Endothelial cell of umbilical vein (primary cell): Measurements from ENCODE around the gene JPT2. TPM values are rescaled to one million over a fixed set of nuclear protein-coding genes. Genes with fewer than 3 reads are reported as not detected.

Experiments used
- BruUV-seq: library from RNA; stranded (reverse); fragments of 400-500 nt; replicated peaks from 2 replicates; lab custom pipeline; 2021; lab: Mats Ljungman, UMichigan
- CTCF ChIA-PET: fragments of 300-600, 350-600 bp; sonication (Branson Sonifier 250); formaldehyde crosslinking; loops from one replicate; lab custom pipeline; 2021; ENCODE audit warnings: antibody characterized with exemption, inconsistent platforms; lab: Charles Lee
- POLR2A ChIA-PET: fragments of 300-600, 350-600 bp; sonication (Branson Sonifier 250); formaldehyde crosslinking; loops from one replicate; lab custom pipeline; 2021; ENCODE audit warnings: antibody characterized with exemption, inconsistent platforms; lab: Charles Lee
- DNase-seq: peaks from one replicate; pipeline ENCODE4 v3.0.0-alpha.2; 2011; ENCODE audit warnings: low read depth, low spot score
- FAIRE-seq: peaks from 2 replicates; lab custom pipeline; 2011; peaks lifted over from hg19 to GRCh38; lab: Jason Lieb, UNC
- H2AFZ ChIP-seq: 2 replicates; pipeline ENCODE4 v1.6.0; 2012; ENCODE audit warnings: low read depth, low read length, control low read depth, inconsistent platforms
- H3K27ac ChIP-seq: 2 replicates; pipeline ENCODE4 v1.5.1; 2011; ENCODE audit warnings: low read depth, mild to moderate bottlenecking, control low read depth, low read length, moderate library complexity; ENCODE audit not compliant: insufficient read depth
- H3K27me3 ChIP-seq, 2 experiments: 2 replicates each; pipeline versions ENCODE4 v1.6.0 to v1.6.1; 2011; ENCODE audit warnings: low read length in 2 of 2, mixed read lengths in 1 of 2; ENCODE audit not compliant: control insufficient read depth in 2 of 2, insufficient read depth in 2 of 2
- H3K36me3 ChIP-seq, 2 experiments: 2 replicates in 1 of 2; 3 replicates in 1 of 2; pipeline ENCODE4 v1.5.1; 2011; ENCODE audit warnings: low read length in 2 of 2, mild to moderate bottlenecking in 1 of 2, moderate library complexity in 1 of 2; ENCODE audit not compliant: control insufficient read depth in 2 of 2, insufficient read depth in 2 of 2; ENCODE audit errors: extremely low read depth in 1 of 2
- H3K4me1 ChIP-seq: 3 replicates; pipeline ENCODE4 v1.5.1; 2011; ENCODE audit warnings: mild to moderate bottlenecking, low read length; ENCODE audit not compliant: control insufficient read depth, insufficient read depth; ENCODE audit errors: extremely low read depth
- H3K4me2 ChIP-seq: 2 replicates; pipeline ENCODE4 v1.6.1; 2011; ENCODE audit warnings: low read length, control low read depth, mixed read lengths; ENCODE audit not compliant: insufficient read depth
- H3K4me3 ChIP-seq, 3 experiments: fragments of 200-600 bp in 1 of 3; sonication (generic), shearing (Covaris generic) in 1 of 3; replicated peaks in 1 of 3; 2 replicates each; pipeline ENCODE4 v1.5.1; 2011 to 2016; ENCODE audit warnings: control low read depth in 3 of 3, low read length in 3 of 3, mild to moderate bottlenecking in 2 of 3, inconsistent platforms in 1 of 3, low read depth in 1 of 3, moderate library complexity in 1 of 3; ENCODE audit not compliant: insufficient read depth in 1 of 3
- H3K79me2 ChIP-seq: 2 replicates; pipeline ENCODE4 v1.6.0; 2012; ENCODE audit warnings: low read length, inconsistent platforms; ENCODE audit not compliant: control insufficient read depth, insufficient read depth
- H3K9ac ChIP-seq: replicated peaks from 2 replicates; pipeline ENCODE3; 2011; ENCODE audit warnings: low read length, control low read depth; ENCODE audit not compliant: insufficient read depth; ENCODE audit errors: extremely low read depth
- H3K9me1 ChIP-seq: replicated peaks from 3 replicates; pipeline ENCODE4 v1.6.0; 2011; ENCODE audit warnings: mild to moderate bottlenecking, low read length; ENCODE audit not compliant: control insufficient read depth, insufficient read depth; ENCODE audit errors: extremely low read depth
- H3K9me3 ChIP-seq: replicated peaks from 2 replicates; pipeline ENCODE4 v1.5.1; 2012; ENCODE audit warnings: low read length, inconsistent platforms; ENCODE audit not compliant: control insufficient read depth, insufficient read depth
- H4K20me1 ChIP-seq: replicated peaks from 2 replicates; pipeline ENCODE3; 2011; ENCODE audit warnings: mild to moderate bottlenecking, low read length; ENCODE audit not compliant: control insufficient read depth, insufficient read depth; ENCODE audit errors: extremely low read depth
- CTCF ChIP-seq, 2 donors: IDR thresholded peaks; 1 replicate in 1 of 2; 2 replicates in 1 of 2; pipeline ENCODE4 v1.5.1; 2011; ENCODE audit warnings: low read length in 2 of 2, mild to moderate bottlenecking in 2 of 2, moderate library complexity in 2 of 2, control low read depth in 1 of 2, inconsistent platforms in 1 of 2, low read depth in 1 of 2; ENCODE audit not compliant: insufficient read depth in 1 of 2; ENCODE audit errors: extremely low read depth in 1 of 2
- EZH2 ChIP-seq: IDR thresholded peaks from 2 replicates; pipeline ENCODE4 v1.6.1; 2012; ENCODE audit warnings: borderline replicate concordance, low read depth, mild to moderate bottlenecking, moderate library complexity, low read length, inconsistent platforms; ENCODE audit not compliant: severe bottlenecking
- FOS ChIP-seq: IDR thresholded peaks from 2 replicates; pipeline ENCODE4 v1.6.1; 2011; ENCODE audit warnings: mild to moderate bottlenecking, low read length, moderate library complexity, borderline replicate concordance; ENCODE audit not compliant: insufficient read depth
- GATA2 ChIP-seq: IDR thresholded peaks from 2 replicates; pipeline ENCODE4 v1.7.0; 2011; ENCODE audit warnings: low read depth, mild to moderate bottlenecking, moderate library complexity, mixed read lengths, low read length; ENCODE audit not compliant: insufficient read length, insufficient read depth
- JUN ChIP-seq: IDR thresholded peaks from 2 replicates; pipeline ENCODE4 v1.6.1; 2011; ENCODE audit warnings: borderline replicate concordance, low read depth; ENCODE audit not compliant: insufficient read length, insufficient read depth
- MAX ChIP-seq: IDR thresholded peaks from 2 replicates; pipeline ENCODE4 v1.6.1; 2011; ENCODE audit not compliant: insufficient read depth, insufficient read length
- MYC ChIP-seq: IDR thresholded peaks from one replicate; pipeline ENCODE4 v1.6.1; 2011; ENCODE audit warnings: mild to moderate bottlenecking, low read depth, low read length
- POLR2A ChIP-seq: IDR thresholded peaks from 2 replicates; pipeline ENCODE4 v1.6.1; 2012; ENCODE audit warnings: low read depth, mild to moderate bottlenecking, control low read depth, low read length
- POLR2AphosphoS5 ChIP-seq: IDR thresholded peaks from 2 replicates; pipeline ENCODE4 v1.6.1; 2012; ENCODE audit warnings: low read depth, mild to moderate bottlenecking, control low read depth, low read length, moderate library complexity; ENCODE audit not compliant: insufficient read depth
- dilution Hi-C: fragments of 300-500 bp; cut with MboI; formaldehyde crosslinking; loops from one replicate; pipeline ENCODE4 v1.15.0; 2019; ENCODE audit warnings: low sequenced_read_pairs; ENCODE audit not compliant: extremely low pct_ligation_motif_present
- intact Hi-C: fragments of 100-400 bp; cut with micrococcal nuclease; formaldehyde crosslinking; loops from one replicate; pipeline ENCODE4 v1.10.0; 2022
- microRNA-seq: library from miRNA; unstranded; fragments of <30 nt; microRNA quantifications from one replicate; pipeline ENCODE4 v1.2.0, GENCODE V29; 2021; ENCODE audit warnings: borderline number of aligned reads, borderline replicate concordance
- polyA plus RNA-seq, 4 experiments: library from polyadenylated mRNA; depleted of rRNA in 3 of 4; stranded (reverse) in 3 of 4; unstranded in 1 of 4; fragments of >200 nt; gene quantifications; 2 replicates each; pipeline versions ENCODE4 v1.2.1 to v1.2.3, GENCODE V29; 2011 to 2012; ENCODE audit warnings: missing spikeins in 1 of 4
- small RNA-seq: library from RNA; depleted of rRNA; stranded (forward); fragments of <200 nt; gene quantifications from one replicate; pipeline ENCODE3, GENCODE V24; 2012; ENCODE audit warnings: low replicate concordance, low read depth; ENCODE audit not compliant: insufficient read depth, insufficient read length
- total RNA-seq: library from RNA; stranded (reverse); gene quantifications from 2 replicates; pipeline ENCODE4 v1.2.3, GENCODE V29; 2021

The JPT2 gene
- total and polyA plus RNA-seq, 2 donors (not counting 3 experiments of a cell fraction or from before 2014, with no cell fraction given) = 35.8 to 93.3 TPM

- BruUV-seq = no TSS peak
- Histone ChIP-seq H3K27ac (no peak overlapping the region), H4K20me1 (no peaks in the 10 kb centered on the region), H3K4me2 (no peak overlapping the region), H2AFZ (no peak overlapping the region), H3K9me1 (no peaks in the 10 kb centered on the region), H3K4me1 (no peaks in the 10 kb centered on the region), H3K4me3 (no peak overlapping the region), H3K36me3 (peaks cover 8 to 43% of the 10 kb centered on the region in 2 experiments), H3K9ac (no peak overlapping the region), H3K27me3 (no peaks in the 10 kb centered on the region), H3K9me3 (no peaks in the 10 kb centered on the region), H3K79me2 (no peaks in the 10 kb centered on the region)
- POLR2A ChIA-PET = no interaction called here
- TF ChIP-seq JUN = no peak
- TF ChIP-seq FOS = no peak
- no peak for TF ChIP-seq MYC
- no peak for TF ChIP-seq POLR2A
- TF ChIP-seq MAX = no peak
- TF ChIP-seq EZH2 = no peak
- TF ChIP-seq GATA2 = no peak
- no peak for TF ChIP-seq POLR2AphosphoS5
- no peak for TF ChIP-seq CTCF (IDR thresholded peaks at IDR 0.05; ENCODE audit: extremely low read depth in 1 of 2, insufficient read depth in 1 of 2, low read depth in 1 of 2, low read length in 2 of 2)
- no peak for FAIRE-seq
- CTCF ChIA-PET = interaction anchor here (1.0 kb wide), 1 partner anchor 320 kb away, joined by 4 read pairs; no protein-coding TSS in a partner anchor
- intact Hi-C loops = no loop called here
- DNase-seq = no peak
- dilution Hi-C loops = no loop called here
These were observed 71.4 kb downstream of the JPT2 start for GRCh38 chr16:1749152-1750117.

Small RNA genes within 50 kb of the gene (microRNA-seq; reads per million reads assigned to microRNA genes)
- gene MIR3177 = 2.7 reads per million

Small RNA genes within 50 kb of the gene (small RNA-seq; reads per million reads assigned to genes)
- not detected for gene MIR3177

Other genes with a start within 250 kb of the JPT2 start
- not detected in 2 replicates for gene PERCC1, start 247.2 kb upstream of the JPT2 start, total RNA-seq
- not detected in 2 replicates for gene PERCC1, start 247.2 kb upstream of the JPT2 start, polyA plus RNA-seq
- gene CCDC154, start 233.7 kb upstream of the JPT2 start, total RNA-seq = 0.25 and 0.75 TPM in 2 replicates
- 0.13 and 0.65 TPM in 2 replicates for gene CCDC154, start 233.7 kb upstream of the JPT2 start, polyA plus RNA-seq
- gene CLCN7, start 203.3 kb upstream of the JPT2 start, total RNA-seq = 89.8 and 94.9 TPM in 2 replicates
- 59.8 and 76.1 TPM in 2 replicates for gene CLCN7, start 203.3 kb upstream of the JPT2 start, polyA plus RNA-seq
- gene PTX4, start 189.3 kb upstream of the JPT2 start, total RNA-seq = 0.31 TPM in 1 of 2 replicates, not detected in the other
- gene PTX4, start 189.3 kb upstream of the JPT2 start, polyA plus RNA-seq = not detected in 2 replicates
- 60.5 and 61.6 TPM in 2 replicates for gene TELO2, start 184.9 kb upstream of the JPT2 start, total RNA-seq
- 30.7 and 32.8 TPM in 2 replicates for gene TELO2, start 184.9 kb upstream of the JPT2 start, polyA plus RNA-seq
- 32.5 and 37.5 TPM in 2 replicates for gene TMEM204, start 144.6 kb upstream of the JPT2 start, total RNA-seq
- 50.7 and 68.8 TPM in 2 replicates for gene TMEM204, start 144.6 kb upstream of the JPT2 start, polyA plus RNA-seq
- 16.6 and 18.9 TPM in 2 replicates for gene IFT140, start 66.2 kb upstream of the JPT2 start, total RNA-seq
- gene IFT140, start 66.2 kb upstream of the JPT2 start, polyA plus RNA-seq = 8.8 and 9.5 TPM in 2 replicates
- gene CRAMP1, start 65.9 kb upstream of the JPT2 start, total RNA-seq = 28.9 and 30.8 TPM in 2 replicates
- gene CRAMP1, start 65.9 kb upstream of the JPT2 start, polyA plus RNA-seq = 20.2 and 21.5 TPM in 2 replicates
- gene MAPK8IP3, start 27.9 kb downstream of the JPT2 start, total RNA-seq = 92.2 and 95.0 TPM in 2 replicates
- gene MAPK8IP3, start 27.9 kb downstream of the JPT2 start, polyA plus RNA-seq = 40.7 and 48.6 TPM in 2 replicates
- 32.0 and 38.2 TPM in 2 replicates for gene NME3, start 93.3 kb downstream of the JPT2 start, total RNA-seq
- 74.4 and 133 TPM in 2 replicates for gene NME3, start 93.3 kb downstream of the JPT2 start, polyA plus RNA-seq
- 15.2 and 21.4 TPM in 2 replicates for gene EME2, start 94.5 kb downstream of the JPT2 start, total RNA-seq
- gene EME2, start 94.5 kb downstream of the JPT2 start, polyA plus RNA-seq = 9.7 and 11.5 TPM in 2 replicates
- gene MRPS34, start 94.9 kb downstream of the JPT2 start, total RNA-seq = 85.2 and 102 TPM in 2 replicates
- gene MRPS34, start 94.9 kb downstream of the JPT2 start, polyA plus RNA-seq = 82.1 and 93.8 TPM in 2 replicates
- gene SPSB3, start 104.3 kb downstream of the JPT2 start, total RNA-seq = 39.0 and 40.5 TPM in 2 replicates
- 86.2 and 107 TPM in 2 replicates for gene SPSB3, start 104.3 kb downstream of the JPT2 start, polyA plus RNA-seq
- gene NUBP2, start 104.7 kb downstream of the JPT2 start, total RNA-seq = 55.0 and 58.2 TPM in 2 replicates
- 69.6 and 85.4 TPM in 2 replicates for gene NUBP2, start 104.7 kb downstream of the JPT2 start, polyA plus RNA-seq
- gene IGFALS, start 115.4 kb downstream of the JPT2 start, total RNA-seq = not detected in 2 replicates
- 0.03 TPM in 1 of 2 replicates, not detected in the other for gene IGFALS, start 115.4 kb downstream of the JPT2 start, polyA plus RNA-seq
- 54.3 and 56.4 TPM in 2 replicates for gene HAGH, start 148.5 kb downstream of the JPT2 start, total RNA-seq
- 84.2 and 122 TPM in 2 replicates for gene HAGH, start 148.5 kb downstream of the JPT2 start, polyA plus RNA-seq
- gene FAHD1, start 148.9 kb downstream of the JPT2 start, total RNA-seq = 27.9 and 44.8 TPM in 2 replicates
- gene FAHD1, start 148.9 kb downstream of the JPT2 start, polyA plus RNA-seq = 69.2 and 85.0 TPM in 2 replicates
- not detected in 2 replicates for gene MEIOB, start 193.9 kb downstream of the JPT2 start, total RNA-seq
- 0.04 TPM in 1 of 2 replicates, not detected in the other for gene MEIOB, start 193.9 kb downstream of the JPT2 start, polyA plus RNA-seq
- not detected in 2 replicates for gene HS3ST6, start 240.1 kb downstream of the JPT2 start, total RNA-seq
- gene HS3ST6, start 240.1 kb downstream of the JPT2 start, polyA plus RNA-seq = not detected in 2 replicates